HG02759 (cell line): Measurements from ENCODE around the gene LHFPL3.
"Not testable (repeated sequence)": the region's sequence is repeated elsewhere in the genome, so short reads cannot be mapped to it uniquely, and the experiment has no call there.

ENCODE experiments used
- ATAC-seq: cut with Tn5 transposase; IDR thresholded peaks from one replicate; pipeline ENCODE4 v1.9.1; 2021; ENCODE audit warnings: mild to moderate bottlenecking, moderate library complexity; ENCODE audit not compliant: unreplicated experiment

Gene LHFPL3

DNA sequence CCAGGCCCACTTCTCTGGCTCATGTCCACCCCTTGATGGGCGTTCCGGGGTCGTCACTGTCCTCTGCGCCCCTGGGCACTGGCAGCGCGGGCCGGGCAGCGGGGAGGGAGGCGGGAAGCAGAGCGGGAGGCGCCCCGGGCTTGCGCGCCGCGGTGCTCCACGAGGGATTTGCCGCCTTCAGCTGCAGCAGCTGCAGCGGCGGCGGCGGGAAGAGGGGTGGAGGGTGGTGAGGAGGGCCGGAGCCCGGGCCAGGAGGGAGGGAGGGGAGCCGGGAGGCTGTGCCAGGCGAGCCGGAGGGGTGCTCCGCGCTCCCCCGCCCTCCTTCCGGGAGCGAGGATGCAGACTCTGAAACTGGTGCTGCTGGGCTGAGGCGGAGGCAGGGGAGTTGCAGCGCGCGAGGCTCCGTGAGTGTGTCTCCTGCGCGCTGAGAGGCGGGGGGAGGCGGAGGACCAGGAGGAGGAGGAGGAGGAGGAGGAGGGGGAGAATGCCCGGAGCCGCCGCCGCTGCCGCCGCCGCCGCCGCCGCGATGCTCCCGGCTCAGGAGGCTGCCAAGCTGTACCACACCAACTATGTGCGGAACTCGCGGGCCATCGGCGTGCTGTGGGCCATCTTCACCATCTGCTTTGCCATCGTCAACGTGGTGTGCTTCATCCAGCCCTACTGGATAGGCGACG is at the start of gene LHFPL3:
LHFPL3 (plus strand) TSS at position 308 of the 674 bp plus-strand sequence.
- no peak for ATAC-seq

DNA sequence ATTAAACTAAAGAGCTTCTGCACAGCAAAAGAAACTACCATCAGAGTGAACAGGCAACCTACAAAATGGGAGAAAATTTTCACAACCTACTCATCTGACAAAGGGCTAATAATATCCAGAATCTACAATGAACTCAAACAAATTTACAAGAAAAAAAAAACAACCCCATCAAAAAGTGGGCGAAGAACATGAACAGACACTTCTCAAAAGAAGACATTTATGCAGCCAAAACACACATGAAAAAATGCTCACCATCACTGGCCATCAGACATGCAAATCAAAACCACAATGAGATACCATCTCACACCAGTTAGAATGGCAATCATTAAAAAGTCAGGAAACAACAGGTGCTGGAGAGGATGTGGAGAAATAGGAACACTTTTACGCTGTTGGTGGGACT is 46.7 kb upstream of the LHFPL3 start:
- not testable (repeated sequence) for ATAC-seq

DNA sequence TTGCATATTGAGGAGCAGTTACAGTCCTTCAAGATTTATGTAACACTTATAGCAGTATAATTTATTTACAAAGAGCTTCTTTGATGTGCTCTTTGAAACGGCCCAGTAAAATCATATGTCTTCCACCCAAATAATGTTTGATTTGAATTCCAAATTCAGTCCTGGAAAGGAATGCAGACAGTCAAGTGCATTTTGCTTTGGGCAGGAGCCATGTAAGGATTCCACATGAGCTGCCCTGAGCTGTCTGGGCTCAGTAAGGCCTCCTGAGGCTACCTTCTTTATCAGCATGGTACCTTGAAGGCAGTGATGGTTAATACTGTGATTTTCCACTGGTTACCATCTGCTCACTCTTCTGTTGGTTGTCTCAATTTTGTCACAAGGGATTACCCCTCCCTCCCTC is 41.6 kb upstream of the LHFPL3 start:
- ATAC-seq, result no peak

DNA sequence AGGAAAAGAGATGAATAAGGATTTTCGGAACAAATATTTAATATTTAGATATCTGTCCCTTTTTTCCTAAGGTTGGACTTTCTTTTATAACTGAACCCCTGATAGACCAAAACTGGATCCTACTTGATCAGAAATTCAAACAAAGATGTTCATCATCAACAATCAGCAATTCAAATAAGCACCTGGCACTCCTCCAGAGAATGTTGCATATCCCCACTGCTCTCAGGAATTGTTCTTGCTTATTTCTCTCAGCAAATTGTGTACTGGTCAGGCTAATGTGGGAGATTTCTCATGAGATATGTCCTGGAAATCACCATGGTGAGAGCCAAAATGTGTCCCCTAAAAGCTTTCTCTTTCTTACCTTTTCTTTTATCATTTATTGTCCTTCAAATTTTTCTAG is 40.3 kb upstream of the LHFPL3 start:
- ATAC-seq, result no peak

DNA sequence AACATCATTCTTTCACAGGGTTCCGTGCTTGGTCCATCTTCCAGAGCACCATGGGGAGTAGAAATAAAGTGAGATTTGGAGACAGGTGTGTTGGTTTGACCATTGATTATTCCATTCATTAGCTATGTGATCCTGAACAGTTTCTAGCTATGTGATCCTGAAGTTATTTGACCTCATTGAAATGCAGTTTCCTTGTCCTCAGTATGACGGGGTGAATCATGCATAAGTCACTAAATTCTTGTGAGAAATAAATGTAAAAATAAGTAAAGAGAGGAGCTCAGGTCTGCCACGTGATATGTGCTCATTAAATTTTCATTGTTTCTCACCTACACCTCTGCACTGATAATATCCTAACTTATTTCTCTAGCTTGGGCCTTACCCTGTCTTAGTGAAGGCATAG is 34.1 kb upstream of the LHFPL3 start:
- ATAC-seq, result no peak

DNA sequence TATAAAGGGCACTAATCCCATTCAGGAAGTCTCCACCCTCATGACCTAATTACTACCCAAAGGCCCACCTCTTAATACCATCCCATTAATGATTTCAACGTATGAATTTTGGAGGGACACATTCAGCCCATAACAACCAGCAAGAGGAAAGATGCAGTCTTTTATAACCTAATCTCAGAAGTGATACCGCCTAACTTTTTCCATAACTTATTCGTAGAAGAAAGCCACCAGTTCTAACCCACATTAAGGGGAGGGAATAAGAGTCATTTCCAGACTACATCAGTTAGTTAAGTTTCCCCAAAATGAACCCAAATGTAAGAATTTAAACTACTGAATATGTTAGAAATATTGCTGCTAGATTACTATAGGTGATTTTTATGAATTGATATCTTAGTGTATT is 32.1 kb upstream of the LHFPL3 start:
- no peak for ATAC-seq

DNA sequence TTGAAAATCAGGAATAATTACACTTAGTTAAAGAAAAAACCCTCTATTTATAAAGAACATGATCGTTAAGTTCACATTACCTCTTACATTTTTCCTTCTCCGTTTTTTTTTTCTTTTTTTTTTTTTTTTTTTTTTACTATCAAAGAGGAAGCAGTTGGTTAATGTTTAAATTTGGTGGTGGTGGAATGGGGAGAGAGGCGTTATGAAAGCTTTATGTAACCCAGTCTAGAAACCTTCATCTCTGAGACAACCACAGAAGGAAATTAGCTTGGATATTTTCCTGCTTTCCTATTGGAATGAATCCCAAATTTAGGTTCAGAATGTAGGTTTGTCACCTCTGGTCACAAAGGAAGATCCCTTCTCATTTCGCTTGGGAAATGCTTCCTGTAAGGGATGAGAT is 31.5 kb upstream of the LHFPL3 start:
- no peak for ATAC-seq

DNA sequence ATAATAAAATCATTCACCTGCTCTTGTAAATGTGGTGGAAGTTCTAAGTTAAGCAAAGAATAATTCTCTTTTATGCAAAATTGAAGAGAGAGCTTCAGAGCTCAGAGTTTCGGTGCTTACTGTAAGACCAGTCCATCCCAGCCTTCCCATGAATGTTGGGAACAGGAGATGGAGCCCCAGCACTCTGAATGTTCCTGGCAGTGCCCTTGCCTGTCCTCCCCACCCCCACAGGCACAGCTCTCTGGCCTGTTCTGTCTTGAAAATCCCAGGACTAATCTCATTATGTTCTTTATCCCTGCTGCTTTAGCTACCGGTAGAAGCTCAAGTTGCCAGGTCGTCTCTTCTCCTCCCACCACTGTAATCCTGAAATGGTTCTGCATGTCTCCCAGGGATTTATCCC is 29.1 kb upstream of the LHFPL3 start:
- ATAC-seq, result no peak

DNA sequence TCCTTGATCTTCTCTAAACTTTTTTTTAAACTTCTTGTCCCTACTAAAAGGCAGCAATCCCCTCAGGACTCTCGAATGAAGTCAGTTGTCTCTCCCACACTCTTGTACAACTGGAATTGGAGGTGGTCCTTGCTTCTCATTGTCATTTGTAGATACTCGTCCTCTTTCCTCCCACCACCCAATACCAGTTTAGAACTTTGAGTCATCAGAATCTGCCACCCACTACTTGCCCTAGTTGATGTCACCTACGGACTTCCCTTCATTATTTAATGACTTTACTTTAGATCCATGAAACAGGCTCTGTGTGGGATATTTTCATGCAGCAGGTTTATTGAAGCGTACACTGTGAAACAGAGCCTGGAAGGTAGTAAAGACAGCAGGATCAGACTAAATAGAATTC is 28.6 kb upstream of the LHFPL3 start:
- ATAC-seq, result no peak

DNA sequence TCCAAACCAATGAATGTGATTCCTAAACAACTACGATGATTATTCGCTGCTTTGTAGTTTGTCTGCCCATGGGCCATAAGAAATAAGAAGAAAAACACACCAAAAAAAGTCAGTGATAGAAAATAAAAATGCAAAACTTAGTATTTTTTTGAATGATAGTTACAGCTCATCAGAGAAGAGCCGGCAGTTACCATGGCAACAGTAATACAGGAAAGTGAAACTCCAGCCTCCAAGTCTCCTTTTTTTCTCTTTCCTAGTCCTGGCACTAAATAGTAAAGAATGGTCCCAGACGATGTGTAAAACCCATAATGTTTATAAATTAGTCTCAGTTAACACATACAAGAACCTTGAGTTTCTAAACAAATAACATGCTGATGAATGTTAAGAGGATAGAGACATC is 21.6 kb upstream of the LHFPL3 start:
- ATAC-seq, result no peak

DNA sequence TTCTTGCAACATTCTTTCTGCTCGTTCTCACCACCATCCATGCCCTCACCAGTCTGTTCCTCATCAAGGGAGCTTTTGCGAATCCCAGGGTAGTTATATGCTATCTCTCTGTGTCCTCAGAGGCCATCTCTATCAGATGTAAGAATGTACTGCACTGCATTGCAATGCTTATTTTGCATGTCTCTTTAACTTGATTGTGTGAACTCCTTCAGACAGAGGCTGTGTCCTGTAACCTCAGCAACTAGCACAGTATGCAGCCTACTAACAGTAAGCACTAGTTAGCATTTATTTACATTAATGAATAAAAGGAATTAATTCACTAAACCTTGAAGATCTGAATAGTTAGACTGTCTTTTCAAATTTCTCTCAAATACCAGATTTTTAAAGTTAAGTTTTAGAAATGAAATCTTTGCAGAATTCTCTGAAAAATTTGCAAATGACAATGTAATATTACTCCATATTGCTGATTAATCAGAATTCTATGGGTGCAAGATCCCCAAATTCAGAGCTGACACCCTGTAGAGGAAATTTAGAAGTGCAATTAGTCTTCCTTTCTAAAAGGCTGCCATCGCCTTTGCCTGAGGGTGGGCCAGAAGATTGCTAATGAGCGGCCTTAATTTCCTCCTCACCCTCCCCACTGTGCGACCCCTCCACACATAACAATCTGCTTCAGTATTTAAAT is 10.3 kb upstream of the LHFPL3 start:
- no peak for ATAC-seq

DNA sequence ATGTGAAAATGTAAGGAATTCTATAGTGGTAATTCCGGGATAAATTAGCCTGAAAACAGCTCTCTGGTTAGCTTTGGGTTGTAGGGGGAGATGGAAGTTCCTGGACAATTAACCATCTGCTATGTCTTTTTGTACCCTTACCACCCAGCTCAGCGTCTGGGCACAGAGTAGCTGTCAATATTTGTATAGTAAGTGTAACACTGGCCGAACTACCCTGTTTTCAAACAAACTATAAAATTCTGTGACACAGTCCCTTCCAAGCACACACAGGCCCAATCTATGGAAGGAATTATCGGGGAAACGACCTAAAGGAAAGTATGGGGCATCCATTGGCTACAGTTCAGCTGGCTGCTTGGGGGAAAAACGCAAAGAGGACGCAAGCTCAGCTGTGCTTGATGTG is 869 bp upstream of the LHFPL3 start:
- no peak for ATAC-seq

DNA sequence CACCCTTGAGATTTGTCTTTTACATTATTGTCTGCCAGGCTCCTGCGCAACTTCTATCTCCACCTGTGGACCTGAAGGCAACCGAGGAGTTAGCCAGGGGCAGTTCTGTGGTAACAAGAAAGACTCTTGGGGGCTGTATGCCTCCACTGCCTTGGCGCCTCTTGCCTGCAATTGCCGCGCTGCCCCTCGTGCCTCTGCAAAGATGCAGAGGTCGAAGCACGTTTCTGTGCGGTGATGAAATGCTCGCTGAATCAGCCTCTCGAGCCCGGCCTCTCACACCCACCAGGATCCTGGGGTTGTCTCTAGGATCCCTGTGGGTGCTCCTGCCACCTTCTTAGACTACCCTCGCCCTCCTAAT is 486 bp upstream of the LHFPL3 start:
- ATAC-seq, result no peak

DNA sequence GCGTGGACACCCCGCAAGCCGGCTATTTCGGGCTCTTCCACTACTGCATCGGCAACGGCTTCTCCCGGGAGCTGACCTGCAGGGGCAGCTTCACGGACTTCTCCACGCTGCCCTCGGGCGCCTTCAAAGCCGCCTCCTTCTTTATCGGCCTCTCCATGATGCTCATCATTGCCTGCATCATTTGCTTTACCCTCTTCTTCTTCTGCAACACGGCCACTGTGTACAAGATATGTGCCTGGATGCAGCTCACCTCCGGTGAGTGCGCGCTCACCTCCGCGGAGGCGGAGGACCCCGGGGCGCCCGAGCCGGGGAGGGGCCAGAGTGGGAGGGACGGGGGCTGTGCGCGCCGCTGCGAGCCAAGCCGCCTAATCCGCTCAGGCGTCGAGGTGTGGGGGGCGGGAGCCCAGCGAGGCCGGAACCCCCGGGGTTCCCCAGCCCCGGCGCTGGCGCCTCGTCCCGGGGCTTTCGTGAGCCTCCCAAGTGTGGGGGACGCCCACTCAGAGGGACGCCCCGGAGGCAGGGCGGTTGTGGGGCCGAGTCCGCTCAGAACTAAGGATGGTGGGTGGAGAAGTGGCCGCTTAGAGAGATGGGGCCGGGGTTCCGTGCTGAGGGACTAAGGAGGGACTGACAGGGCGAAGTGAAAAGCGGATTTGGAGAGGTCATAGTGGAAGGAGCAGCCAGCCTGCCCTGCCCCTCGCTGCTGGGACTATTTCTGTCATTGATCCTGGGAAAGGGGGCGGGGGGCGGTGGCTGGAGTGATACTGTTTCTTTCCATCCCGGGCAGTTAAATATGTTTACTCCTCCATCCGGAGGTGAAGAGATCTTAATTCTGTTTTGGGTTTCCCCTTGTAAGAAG is 795 bp downstream of the LHFPL3 start:
- ATAC-seq, result no peak

DNA sequence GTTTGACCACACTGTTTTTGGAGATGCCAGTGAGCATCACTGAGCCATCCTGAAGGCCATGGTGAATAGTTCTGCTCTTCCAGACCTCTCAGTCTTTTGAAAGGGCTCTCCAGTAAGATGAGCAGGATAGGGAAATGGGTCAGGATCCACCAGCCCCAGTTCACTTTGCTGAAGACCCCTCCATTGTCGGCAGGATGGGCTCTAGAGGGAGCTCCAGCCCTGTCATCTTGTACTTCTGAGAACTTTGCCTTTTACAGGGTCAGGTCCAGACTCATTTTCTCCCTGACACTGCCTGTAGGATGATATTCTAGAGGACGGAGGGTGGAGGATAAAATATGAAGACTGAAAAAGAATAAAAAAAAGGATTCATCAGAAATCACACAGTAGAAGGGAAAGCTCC is 13.1 kb downstream of the LHFPL3 start:
- no peak for ATAC-seq

DNA sequence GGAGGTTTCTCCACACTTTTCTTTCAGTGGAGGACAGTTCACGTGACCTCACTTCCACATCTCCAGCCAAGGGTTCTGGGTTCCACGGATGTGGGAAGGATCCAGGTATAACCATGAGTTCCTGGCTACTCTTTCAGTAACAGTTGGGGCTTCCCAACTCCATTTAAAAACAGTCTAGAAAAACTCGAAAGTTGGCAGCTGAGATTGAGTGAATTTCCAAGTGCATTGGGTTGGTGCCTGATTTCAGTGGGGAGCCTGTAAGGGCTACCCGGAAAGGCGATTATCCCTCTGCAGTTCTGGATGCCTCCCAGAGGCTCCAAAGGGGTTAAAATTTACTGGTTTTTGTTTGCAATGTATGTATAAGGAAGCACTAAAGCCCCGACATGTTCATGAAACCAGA is 24.3 kb downstream of the LHFPL3 start:
- ATAC-seq, result no peak

DNA sequence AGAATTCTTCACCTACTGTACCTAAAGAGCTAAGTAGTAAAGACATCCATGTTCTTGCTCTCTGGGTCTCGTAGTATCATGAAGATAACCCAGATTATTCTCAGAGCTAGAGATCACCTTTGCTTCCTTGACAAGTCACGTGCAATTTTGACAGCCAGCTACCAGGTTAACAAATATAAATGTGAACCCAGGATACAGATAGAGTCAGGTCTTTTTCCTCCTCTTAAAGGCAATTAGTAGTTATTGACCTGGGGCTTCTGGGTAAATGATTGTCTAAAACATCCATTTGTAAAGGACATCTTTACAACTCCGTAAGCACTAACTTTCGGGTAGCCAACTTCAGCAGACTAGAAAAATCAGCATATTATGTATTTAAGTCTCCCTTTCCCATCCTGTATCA is 28.8 kb downstream of the LHFPL3 start:
- ATAC-seq, result no peak

DNA sequence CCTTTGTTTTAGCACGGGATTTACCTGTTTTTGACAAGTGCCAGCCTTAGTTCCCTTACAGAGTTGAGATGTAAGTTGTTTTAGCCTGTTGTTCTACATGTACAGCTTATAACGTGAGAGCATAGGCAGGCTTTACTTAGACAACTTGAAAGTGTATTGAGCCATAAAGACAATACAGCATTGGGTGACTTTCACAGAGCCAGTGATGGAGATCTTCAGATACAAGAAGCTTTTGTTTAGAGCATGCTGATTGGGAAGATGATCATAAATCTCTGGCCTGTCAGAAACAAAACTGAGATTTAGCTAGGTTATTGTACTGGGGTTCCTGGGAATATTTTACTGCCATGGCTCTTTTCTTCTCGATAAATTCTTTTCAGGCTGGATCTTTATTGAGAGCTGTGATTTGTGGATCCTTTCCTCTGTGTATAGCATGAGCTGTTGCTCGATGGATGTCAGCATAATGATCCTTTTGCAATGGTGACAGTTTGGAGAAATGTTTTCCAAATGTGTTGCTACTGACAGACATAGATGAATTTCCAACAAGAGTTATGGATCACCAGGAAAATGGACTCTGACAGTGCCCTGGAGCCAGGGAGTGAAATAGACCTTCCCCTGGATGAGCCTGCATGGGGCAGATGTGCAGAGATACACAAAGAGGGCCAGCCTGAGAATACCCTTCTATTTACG is 30.2 kb downstream of the LHFPL3 start:
- ATAC-seq, result no peak

DNA sequence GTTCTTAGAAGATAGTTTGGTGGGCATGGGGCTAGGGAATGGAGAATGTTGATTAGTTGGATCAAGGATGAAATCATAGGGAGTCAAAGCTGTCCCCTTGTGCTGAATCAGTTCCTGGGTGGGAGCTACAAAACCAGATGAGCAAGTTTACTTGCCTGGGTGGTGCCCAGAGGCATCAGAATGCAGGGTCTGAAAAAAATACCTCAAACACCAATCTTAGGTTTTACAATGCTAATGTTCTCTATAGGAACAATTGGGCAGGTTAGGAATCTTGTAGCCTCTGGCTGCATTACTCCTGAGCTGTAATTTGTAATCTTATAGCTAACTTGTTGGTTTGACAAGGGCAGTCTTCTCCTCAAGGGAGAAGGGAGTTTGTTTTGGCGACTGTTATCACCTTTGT is 34.4 kb downstream of the LHFPL3 start:
- ATAC-seq, result no peak

DNA sequence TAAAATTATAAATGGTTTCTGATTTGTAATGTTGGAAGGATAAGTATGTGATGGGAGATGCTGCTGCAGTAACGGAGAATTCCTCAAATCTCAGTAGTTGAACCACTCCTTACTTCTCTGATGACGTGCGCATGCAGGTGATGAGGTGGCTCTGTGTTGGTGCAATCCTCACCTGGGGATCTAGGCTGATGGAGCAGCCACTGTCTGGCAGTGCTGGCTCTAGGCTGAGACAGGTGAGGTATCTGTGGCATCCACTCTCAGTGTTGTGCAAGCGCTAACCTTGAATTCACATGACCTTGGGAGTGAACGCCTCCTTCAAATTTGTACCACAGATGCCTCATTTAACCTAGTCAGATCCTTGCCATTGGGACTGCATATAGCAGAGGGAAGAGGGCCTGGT is 35.0 kb downstream of the LHFPL3 start:
- no peak for ATAC-seq

DNA sequence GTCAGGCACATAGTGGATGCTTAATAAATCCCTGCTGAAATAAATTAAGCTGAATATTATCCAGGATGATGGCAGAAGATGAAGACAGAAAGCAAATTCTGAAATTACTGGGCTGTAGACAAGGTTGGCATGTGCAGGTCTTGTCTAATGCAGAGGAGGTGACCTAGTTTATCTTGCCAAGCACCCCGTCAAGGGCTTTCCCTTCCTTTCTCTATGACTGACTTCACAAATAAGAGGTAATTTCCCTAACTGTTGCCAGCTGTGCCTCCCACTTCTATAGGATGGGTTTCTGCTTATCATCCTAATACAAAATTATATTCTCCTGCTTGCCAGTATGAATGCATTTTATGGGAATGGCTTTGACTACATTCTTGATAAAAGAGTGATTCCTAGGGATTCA is 38.0 kb downstream of the LHFPL3 start:
- ATAC-seq, result no peak

DNA sequence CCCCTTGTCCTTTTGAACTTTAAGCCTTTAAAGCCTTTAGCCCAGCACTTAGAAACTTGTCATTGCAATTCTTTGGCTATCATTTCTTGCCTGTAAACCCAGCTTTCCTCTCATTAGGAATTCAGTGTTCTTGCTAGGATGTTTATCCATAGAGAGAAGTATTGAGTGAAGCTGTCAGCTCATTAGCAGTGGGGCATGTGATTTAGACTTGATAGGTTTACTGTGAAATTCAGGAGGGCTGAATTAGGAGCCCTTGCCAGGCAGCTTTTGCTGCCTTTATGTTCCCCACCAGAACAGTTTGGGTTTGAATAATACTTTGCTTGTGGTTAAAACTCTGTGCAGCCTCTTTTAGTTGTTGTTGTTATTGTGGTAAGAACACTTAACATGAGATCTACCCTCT is 39.5 kb downstream of the LHFPL3 start:
- ATAC-seq, result no peak
